Epithelial cell of esophagus (primary cell): Measurements from ENCODE around the gene NKX2-1.

Source experiments
- DNase-seq: peaks from one replicate; pipeline ENCODE4 v3.0.0; 2010; ENCODE audit warnings: low read depth
- H3K4me3 ChIP-seq: 2 replicates; pipeline ENCODE4 v1.5.1; 2011; ENCODE audit warnings: mild to moderate bottlenecking, low read length, control low read depth
- TF ChIP-seq, protein P1 (sequence below): IDR thresholded peaks from 2 replicates; pipeline ENCODE4 v1.5.1; 2011; ENCODE audit warnings: low read depth, mild to moderate bottlenecking, low read length, control low read depth, inconsistent platforms; ENCODE audit not compliant: insufficient read depth; ENCODE audit errors: missing control alignments

Gene NKX2-1

DNA sequence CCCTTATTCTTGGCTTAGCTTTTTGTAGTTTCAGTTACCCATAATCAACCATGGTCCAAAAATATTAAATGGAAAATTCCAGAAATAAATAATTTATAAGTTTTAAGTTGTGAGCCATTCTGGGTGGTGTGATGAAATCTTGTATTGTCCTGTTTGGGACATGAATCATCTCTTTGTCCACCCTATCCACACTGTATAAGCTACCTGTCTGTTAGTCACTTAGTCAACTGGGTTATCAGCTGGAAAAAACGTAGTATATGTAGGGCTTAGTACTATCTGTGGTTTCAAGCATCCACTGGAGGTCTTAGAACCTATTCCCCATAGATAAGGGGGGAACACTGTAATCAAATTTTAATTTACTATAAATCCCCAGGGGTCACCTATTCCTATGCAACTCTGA is 52.7 kb downstream of the NKX2-1 start:
- no peak overlapping the region for H3K4me3 ChIP-seq
- TF ChIP-seq, protein P1, sequence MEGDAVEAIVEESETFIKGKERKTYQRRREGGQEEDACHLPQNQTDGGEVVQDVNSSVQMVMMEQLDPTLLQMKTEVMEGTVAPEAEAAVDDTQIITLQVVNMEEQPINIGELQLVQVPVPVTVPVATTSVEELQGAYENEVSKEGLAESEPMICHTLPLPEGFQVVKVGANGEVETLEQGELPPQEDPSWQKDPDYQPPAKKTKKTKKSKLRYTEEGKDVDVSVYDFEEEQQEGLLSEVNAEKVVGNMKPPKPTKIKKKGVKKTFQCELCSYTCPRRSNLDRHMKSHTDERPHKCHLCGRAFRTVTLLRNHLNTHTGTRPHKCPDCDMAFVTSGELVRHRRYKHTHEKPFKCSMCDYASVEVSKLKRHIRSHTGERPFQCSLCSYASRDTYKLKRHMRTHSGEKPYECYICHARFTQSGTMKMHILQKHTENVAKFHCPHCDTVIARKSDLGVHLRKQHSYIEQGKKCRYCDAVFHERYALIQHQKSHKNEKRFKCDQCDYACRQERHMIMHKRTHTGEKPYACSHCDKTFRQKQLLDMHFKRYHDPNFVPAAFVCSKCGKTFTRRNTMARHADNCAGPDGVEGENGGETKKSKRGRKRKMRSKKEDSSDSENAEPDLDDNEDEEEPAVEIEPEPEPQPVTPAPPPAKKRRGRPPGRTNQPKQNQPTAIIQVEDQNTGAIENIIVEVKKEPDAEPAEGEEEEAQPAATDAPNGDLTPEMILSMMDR: no peak
- peak; percentile 44 for DNase-seq
